HG03565 (cell line): ENCODE measurements around the gene ZBTB16.

ENCODE experiments used
- ATAC-seq: cut with Tn5 transposase; IDR thresholded peaks from one replicate; pipeline ENCODE4 v1.9.1; 2021; ENCODE audit warnings: mild to moderate bottlenecking, moderate library complexity; ENCODE audit not compliant: unreplicated experiment

Gene ZBTB16

GRCh38 chr11:114197799-114198500, 138.4 kb downstream of the ZBTB16 start:
- ATAC-seq: no peak

GRCh38 chr11:114199051-114199450, 139.5 kb downstream of the ZBTB16 start:
- no peak for ATAC-seq

GRCh38 chr11:114200351-114201133, 141.0 kb downstream of the ZBTB16 start:
- ATAC-seq: no peak

GRCh38 chr11:114201219-114201618, 141.7 kb downstream of the ZBTB16 start:
- ATAC-seq: no peak

- ATAC-seq: no peak
Measured at GRCh38 chr11:114202011-114202609, 142.6 kb downstream of the ZBTB16 start.

- no peak for ATAC-seq
Measured at GRCh38 chr11:114207096-114207495, 147.6 kb downstream of the ZBTB16 start.

GRCh38 chr11:114208377-114208776, 148.9 kb downstream of the ZBTB16 start:
- ATAC-seq: no peak

GRCh38 chr11:114209343-114209742, 149.8 kb downstream of the ZBTB16 start:
- no peak for ATAC-seq

GRCh38 chr11:114209904-114210303, 150.4 kb downstream of the ZBTB16 start:
- no peak for ATAC-seq

GRCh38 chr11:114211444-114212121, 152.1 kb downstream of the ZBTB16 start:
- ATAC-seq: no peak

GRCh38 chr11:114213622-114214021, 154.1 kb downstream of the ZBTB16 start:
- no peak for ATAC-seq

GRCh38 chr11:114215428-114215827, 155.9 kb downstream of the ZBTB16 start:
- no peak for ATAC-seq

GRCh38 chr11:114215871-114216795, 156.6 kb downstream of the ZBTB16 start:
- no peak for ATAC-seq

GRCh38 chr11:114216796-114217180, 157.3 kb downstream of the ZBTB16 start:
- ATAC-seq: no peak

- ATAC-seq: no peak
Measured at GRCh38 chr11:114218508-114218907, 159.0 kb downstream of the ZBTB16 start.

GRCh38 chr11:114219559-114220349, 160.2 kb downstream of the ZBTB16 start:
- ATAC-seq: no peak

- ATAC-seq: no peak
Measured at GRCh38 chr11:114221037-114221436, 161.5 kb downstream of the ZBTB16 start.

- ATAC-seq: no peak
Measured at GRCh38 chr11:114225661-114226060, 166.2 kb downstream of the ZBTB16 start.

GRCh38 chr11:114226356-114226755, 166.8 kb downstream of the ZBTB16 start:
- ATAC-seq: no peak
